ENCODE measurements around the gene RTF2. TPM values are rescaled to one million over a fixed set of nuclear protein-coding genes. Genes with fewer than 3 reads are reported as not detected.

RTF2 gene
- total and polyA plus RNA-seq, 4 experiments from 2014 or later = 66.0 to 129 (median 94.9) TPM

DNA sequence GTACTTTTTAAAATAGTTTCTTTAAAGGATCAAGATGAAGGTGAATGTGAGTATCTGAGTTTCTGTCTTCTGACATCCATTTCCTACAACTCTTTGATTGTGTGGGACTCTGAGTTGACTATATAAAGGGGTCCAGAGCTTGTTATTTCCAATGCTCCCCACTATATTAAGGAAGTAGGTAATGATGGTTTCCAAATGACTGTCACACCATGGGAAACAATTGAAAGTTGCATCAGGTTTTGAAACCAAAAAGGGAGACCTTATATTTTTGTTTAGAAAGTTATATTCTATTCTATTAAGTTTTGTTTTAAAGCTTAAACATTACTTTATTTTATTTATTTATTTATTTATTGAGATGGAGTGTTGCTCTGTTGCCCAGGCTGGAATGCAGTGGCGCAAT lies 45.2 kb upstream of the RTF2 start:
- intact Hi-C loops (cut with micrococcal nuclease) = loop anchor here (2.0 kb wide), 1 partner anchor 18 kb away; no protein-coding TSS in a partner anchor
- peak overlapping the region in 3 of 8 donors; percentile 13 to 50 (median 14) for H3K4me3 Mint-ChIP-seq
- Histone ChIP-seq H3K36me3 (ENCODE audit: insufficient read depth, low read length) (no peaks in the 10 kb centered on the region), H3K27me3 (ENCODE audit: insufficient read depth, low read length) (no peaks in the 10 kb centered on the region), H3K4me1 (ENCODE audit: insufficient read depth, low read length) (peaks cover 66% of the 10 kb centered on the region), H3K4me3 (ENCODE audit: low read length in 2 of 2) (no peak overlapping the region), H3K27ac (ENCODE audit: low read depth, low read length) (no peak overlapping the region), H3K9me3 (ENCODE audit: control insufficient read depth in 1 of 2, low read length in 2 of 2) (no peaks in the 10 kb centered on the region)
- ChIA-PET CTCF (ENCODE audit: partially characterized antibody) (interaction anchor here (1.4 to 4.6 kb wide), 5 partner anchors 10 to 28 kb away, joined by 4 to 29 read pairs (median 10); partner anchors contain the start of gene CASS4), POLR2A (ENCODE audit: partially characterized antibody) (interaction anchor here (0.6 to 3.4 kb wide), 5 partner anchors 9 to 64 kb away, joined by 3 to 27 read pairs (median 4); partner anchors contain the start of genes CASS4 and FAM210B)
- H3K4me1 Mint-ChIP-seq = peaks cover 37 to 81% (median 58%) of the 10 kb centered on the region in 4 donors
- no peaks in the 10 kb centered on the region for H3K9me3 Mint-ChIP-seq
- no peaks in the 10 kb centered on the region for H3K27me3 Mint-ChIP-seq
- peak overlapping the region in 4 of 7 donors; percentile 85 to 97 (median 92) for H3K27ac Mint-ChIP-seq
- no peak for DNase-seq
- H3K36me3 Mint-ChIP-seq = peaks cover 4 to 5% of the 10 kb centered on the region in 2 donors

DNA sequence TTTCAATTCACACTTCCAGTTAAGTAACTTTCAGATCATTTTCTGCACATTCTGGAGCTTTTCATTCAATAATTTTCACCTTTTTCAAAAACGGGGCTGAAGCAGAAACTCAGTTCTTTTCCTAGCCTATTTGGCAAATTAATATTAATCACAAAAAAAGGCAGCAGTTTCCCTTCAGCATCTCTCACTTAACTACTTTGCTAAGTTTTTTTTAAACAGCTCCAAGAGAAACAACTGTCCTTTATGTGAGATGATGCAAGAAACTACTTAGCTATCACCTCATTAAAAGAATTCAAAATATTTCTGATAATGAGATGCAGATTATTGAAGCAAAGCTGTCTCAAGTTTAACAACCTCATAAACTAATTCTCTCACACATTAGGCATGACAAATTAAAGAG lies 44.5 kb upstream of the RTF2 start:
- Mint-ChIP-seq H3K9me3 (no peaks in the 10 kb centered on the region), H3K4me1 (peaks cover 37 to 81% (median 58%) of the 10 kb centered on the region in 4 donors), H3K4me3 (no peak overlapping the region), H3K27ac (no peak overlapping the region), H3K36me3 (peaks cover 4 to 5% of the 10 kb centered on the region in 2 donors), H3K27me3 (no peaks in the 10 kb centered on the region)
- POLR2A ChIA-PET (ENCODE audit: partially characterized antibody) = interaction anchor here (1.1 to 3.4 kb wide), 4 partner anchors 10 to 32 kb away, joined by 3 to 12 read pairs (median 5); partner anchors contain the start of gene CASS4
- CTCF ChIA-PET (ENCODE audit: partially characterized antibody) = interaction anchor here (1.4 to 4.6 kb wide), 2 partner anchors 16 to 26 kb away, joined by 4 to 15 read pairs; no protein-coding TSS in a partner anchor
- DNase-seq = no peak
- Histone ChIP-seq H3K27ac (ENCODE audit: low read depth, low read length) (no peak overlapping the region), H3K4me3 (ENCODE audit: low read length in 2 of 2) (no peak overlapping the region), H3K36me3 (ENCODE audit: insufficient read depth, low read length) (no peaks in the 10 kb centered on the region), H3K27me3 (ENCODE audit: insufficient read depth, low read length) (no peaks in the 10 kb centered on the region), H3K9me3 (ENCODE audit: control insufficient read depth in 1 of 2, low read length in 2 of 2) (no peaks in the 10 kb centered on the region), H3K4me1 (ENCODE audit: insufficient read depth, low read length) (peaks cover 66% of the 10 kb centered on the region)
- intact Hi-C loops (cut with micrococcal nuclease) = loop anchor here (2.0 kb wide), 1 partner anchor 17 kb away; no protein-coding TSS in a partner anchor

DNA sequence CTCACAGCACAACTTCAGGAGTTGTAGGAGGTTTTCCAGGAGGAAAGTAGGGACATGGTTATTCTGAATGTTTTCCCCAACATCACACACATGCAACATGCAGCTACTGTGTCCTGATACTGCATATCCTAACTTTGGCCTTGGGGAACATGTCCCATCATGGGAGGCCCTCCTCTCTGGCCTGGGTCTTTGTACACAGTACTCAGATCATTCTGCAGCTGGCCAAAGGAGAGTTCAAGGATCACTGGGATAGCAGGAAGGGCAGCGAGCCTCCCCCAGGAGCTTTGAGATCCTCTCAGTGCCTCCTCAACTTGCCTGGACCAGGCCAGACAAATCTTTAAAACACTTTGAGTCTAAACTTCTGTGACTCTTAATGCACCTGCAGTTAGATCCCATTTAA lies 43.5 kb upstream of the RTF2 start:
- DNase-seq = no peak
- intact Hi-C loops (cut with micrococcal nuclease) = no loop called here
- ChIA-PET CTCF (ENCODE audit: partially characterized antibody) (no interaction called here), POLR2A (ENCODE audit: partially characterized antibody) (interaction anchor here (1.1 to 3.4 kb wide), 5 partner anchors 9 to 31 kb away, joined by 3 to 12 read pairs (median 4); partner anchors contain the start of gene CASS4)
- Histone ChIP-seq H3K36me3 (ENCODE audit: insufficient read depth, low read length) (no peaks in the 10 kb centered on the region), H3K4me3 (ENCODE audit: low read length in 2 of 2) (no peak overlapping the region), H3K9me3 (ENCODE audit: control insufficient read depth in 1 of 2, low read length in 2 of 2) (no peaks in the 10 kb centered on the region), H3K4me1 (ENCODE audit: insufficient read depth, low read length) (peaks cover 66% of the 10 kb centered on the region), H3K27me3 (ENCODE audit: insufficient read depth, low read length) (no peaks in the 10 kb centered on the region), H3K27ac (ENCODE audit: low read depth, low read length) (no peak overlapping the region)
- Mint-ChIP-seq H3K9me3 (no peaks in the 10 kb centered on the region), H3K4me1 (peaks cover 44 to 85% (median 64%) of the 10 kb centered on the region in 4 donors), H3K4me3 (no peak overlapping the region), H3K27ac (peak overlapping the region in 3 of 7 donors; percentile 56 to 80 (median 77)), H3K36me3 (peaks cover 6 to 10% of the 10 kb centered on the region in 2 donors), H3K27me3 (no peaks in the 10 kb centered on the region)

DNA sequence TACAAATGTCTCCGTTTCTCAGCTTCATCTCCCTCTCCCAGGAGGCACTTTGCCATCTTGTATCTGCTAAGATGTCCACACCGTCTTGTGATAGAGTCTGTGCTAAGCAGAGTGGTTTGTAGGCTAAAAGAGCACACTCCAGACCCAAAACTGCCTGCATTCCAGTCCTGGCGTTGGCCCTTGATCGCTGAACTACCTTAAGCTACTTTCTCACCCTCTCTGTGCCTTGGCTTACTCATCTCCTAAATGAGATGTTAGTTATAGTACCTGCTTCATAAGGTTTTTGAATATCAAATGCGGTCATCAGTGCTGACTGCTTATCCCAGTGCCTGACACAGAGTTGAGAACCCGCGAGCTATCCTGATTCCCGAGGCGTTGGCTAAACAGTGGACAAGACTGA lies 42.4 kb upstream of the RTF2 start:
- POLR2A ChIA-PET (ENCODE audit: partially characterized antibody) = interaction anchor here (0.9 to 7.2 kb wide), 5 partner anchors 8 to 33 kb away, joined by 3 to 36 read pairs (median 4); partner anchors contain the start of genes AURKA and CSTF1
- DNase-seq = no peak
- intact Hi-C loops (cut with micrococcal nuclease) = no loop called here
- Mint-ChIP-seq H3K4me1 (peaks cover 47 to 85% (median 65%) of the 10 kb centered on the region in 4 donors), H3K27me3 (no peaks in the 10 kb centered on the region), H3K27ac (peak overlapping the region in 4 of 7 donors; percentile 34 to 77 (median 71)), H3K9me3 (peaks cover 0 to 3% (median 0%) of the 10 kb centered on the region in 8 donors), H3K36me3 (peaks cover 6 to 10% of the 10 kb centered on the region in 2 donors), H3K4me3 (no peak overlapping the region)
- H3K27ac ChIP-seq (ENCODE audit: low read depth, low read length) = no peak overlapping the region
- no peaks in the 10 kb centered on the region for H3K36me3 ChIP-seq (ENCODE audit: insufficient read depth, low read length)
- H3K4me1 ChIP-seq (ENCODE audit: insufficient read depth, low read length) = peaks cover 64% of the 10 kb centered on the region
- no peaks in the 10 kb centered on the region for H3K27me3 ChIP-seq (ENCODE audit: insufficient read depth, low read length)
- CTCF ChIA-PET (ENCODE audit: partially characterized antibody) = no interaction called here
- H3K4me3 ChIP-seq (ENCODE audit: low read length in 2 of 2) = no peak overlapping the region
- H3K9me3 ChIP-seq (ENCODE audit: control insufficient read depth in 1 of 2, low read length in 2 of 2) = no peaks in the 10 kb centered on the region

DNA sequence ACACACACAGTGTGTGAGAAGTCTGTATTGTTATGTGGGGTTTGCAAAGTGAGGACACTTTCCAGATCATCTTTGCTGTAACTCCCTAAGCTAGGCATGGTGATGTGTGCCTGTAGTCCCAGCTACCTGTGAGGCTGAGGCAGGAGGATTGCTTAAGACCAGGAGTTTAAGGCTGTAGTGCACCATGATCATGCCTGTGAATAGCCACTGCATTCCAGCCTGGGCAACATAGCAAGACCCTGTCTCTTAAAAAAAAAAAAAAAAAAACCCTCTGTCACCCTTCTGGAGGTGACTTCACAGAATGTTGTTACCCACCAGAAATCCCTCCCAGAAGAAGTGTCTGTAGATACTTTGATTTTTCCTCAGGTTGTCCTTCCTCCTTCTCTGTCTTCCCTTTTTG lies 41.5 kb upstream of the RTF2 start:
- DNase-seq = no peak
- intact Hi-C loops (cut with micrococcal nuclease) = no loop called here
- no peaks in the 10 kb centered on the region for H3K36me3 ChIP-seq (ENCODE audit: insufficient read depth, low read length)
- peaks cover 55% of the 10 kb centered on the region for H3K4me1 ChIP-seq (ENCODE audit: insufficient read depth, low read length)
- no peaks in the 10 kb centered on the region for H3K9me3 ChIP-seq (ENCODE audit: control insufficient read depth in 1 of 2, low read length in 2 of 2)
- peak overlapping the region in 3 of 7 donors; percentile 17 to 54 (median 36) for H3K27ac Mint-ChIP-seq
- H3K4me3 Mint-ChIP-seq = peak overlapping the region in 1 of 8 donors; percentile 44
- no peaks in the 10 kb centered on the region for H3K27me3 Mint-ChIP-seq
- H3K4me3 ChIP-seq (ENCODE audit: low read length in 2 of 2) = no peak overlapping the region
- H3K9me3 Mint-ChIP-seq = peaks cover 0 to 3% (median 0%) of the 10 kb centered on the region in 8 donors
- peaks cover 41 to 82% (median 62%) of the 10 kb centered on the region in 4 donors for H3K4me1 Mint-ChIP-seq
- POLR2A ChIA-PET (ENCODE audit: partially characterized antibody) = interaction anchor here (1.6 to 7.2 kb wide), 2 partner anchors 8 to 34 kb away, joined by 6 to 36 read pairs; partner anchors contain the start of genes AURKA and CSTF1
- no peak overlapping the region for H3K27ac ChIP-seq (ENCODE audit: low read depth, low read length)
- H3K36me3 Mint-ChIP-seq = peaks cover 6 to 10% of the 10 kb centered on the region in 2 donors
- H3K27me3 ChIP-seq (ENCODE audit: insufficient read depth, low read length) = no peaks in the 10 kb centered on the region
- CTCF ChIA-PET (ENCODE audit: partially characterized antibody) = no interaction called here

DNA sequence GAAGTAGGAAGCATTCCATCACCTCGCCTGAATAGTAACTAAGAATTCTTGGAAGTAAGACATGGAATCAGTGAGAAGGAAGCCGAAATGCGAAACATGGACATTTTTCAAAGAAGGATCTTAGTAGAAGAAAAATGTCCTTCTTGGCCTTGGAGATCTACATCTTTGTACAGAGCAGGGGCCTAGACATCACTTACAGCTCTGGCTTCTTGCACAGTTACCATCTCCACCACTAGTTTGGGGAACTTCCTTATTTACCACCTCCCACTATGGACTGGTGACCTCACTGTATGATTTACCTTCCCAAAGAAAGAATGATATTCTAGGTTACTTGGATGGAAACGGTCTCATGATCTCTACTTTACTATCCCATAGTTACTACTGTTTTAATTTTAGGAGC lies 40.6 kb upstream of the RTF2 start:
- Histone ChIP-seq H3K27me3 (ENCODE audit: insufficient read depth, low read length) (no peaks in the 10 kb centered on the region), H3K36me3 (ENCODE audit: insufficient read depth, low read length) (no peaks in the 10 kb centered on the region), H3K9me3 (ENCODE audit: control insufficient read depth in 1 of 2, low read length in 2 of 2) (no peaks in the 10 kb centered on the region), H3K4me3 (ENCODE audit: low read length in 2 of 2) (no peak overlapping the region), H3K27ac (ENCODE audit: low read depth, low read length) (no peak overlapping the region), H3K4me1 (ENCODE audit: insufficient read depth, low read length) (peaks cover 50% of the 10 kb centered on the region)
- Mint-ChIP-seq H3K9me3 (peaks cover 0 to 3% (median 0%) of the 10 kb centered on the region in 8 donors), H3K27me3 (no peaks in the 10 kb centered on the region), H3K4me1 (peaks cover 37 to 79% (median 57%) of the 10 kb centered on the region in 4 donors), H3K4me3 (peak overlapping the region; percentile 46 to 98 (median 72)), H3K36me3 (peaks cover 6 to 10% of the 10 kb centered on the region in 2 donors), H3K27ac (peak overlapping the region; percentile 7 to 98 (median 48))
- CTCF ChIA-PET (ENCODE audit: partially characterized antibody) = interaction anchor here (0.8 to 2.5 kb wide), 3 partner anchors 9 to 29 kb away, joined by 3 to 7 read pairs (median 6); no protein-coding TSS in a partner anchor
- intact Hi-C loops (cut with micrococcal nuclease) = no loop called here
- POLR2A ChIA-PET (ENCODE audit: partially characterized antibody) = interaction anchor here (3.9 to 7.2 kb wide), 2 partner anchors 9 to 15 kb away, joined by 23 to 36 read pairs; partner anchors contain the start of gene CASS4
- no peak for DNase-seq

DNA sequence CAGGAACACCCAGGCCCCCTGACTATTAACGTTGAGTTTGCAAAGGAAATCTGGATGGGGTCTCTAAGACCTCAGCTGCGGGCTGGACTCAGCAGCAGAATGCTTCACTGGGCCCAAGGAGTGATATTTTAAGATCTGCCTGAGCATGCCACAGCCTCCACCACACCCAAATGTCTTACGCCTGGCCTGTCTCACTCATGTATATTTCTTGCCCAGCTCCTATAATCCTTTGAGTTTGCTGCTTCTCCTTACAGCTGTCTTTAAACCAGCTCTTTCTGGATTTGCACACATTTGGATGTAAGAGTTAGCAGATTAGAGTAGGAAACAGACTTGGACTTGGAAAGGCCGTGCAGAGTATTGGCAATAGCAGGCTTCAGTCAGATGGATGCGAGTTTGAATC lies 40.0 kb upstream of the RTF2 start:
- Mint-ChIP-seq H3K4me1 (peaks cover 41 to 80% (median 59%) of the 10 kb centered on the region in 4 donors), H3K27me3 (no peaks in the 10 kb centered on the region), H3K36me3 (peaks cover 6 to 10% of the 10 kb centered on the region in 2 donors), H3K27ac (peak overlapping the region in 6 of 7 donors; percentile 54 to 98 (median 96)), H3K9me3 (peaks cover 0 to 3% (median 0%) of the 10 kb centered on the region in 8 donors), H3K4me3 (peak overlapping the region; percentile 52 to 98 (median 90))
- ChIA-PET POLR2A (ENCODE audit: partially characterized antibody) (interaction anchor here (3.9 to 7.2 kb wide), 2 partner anchors 10 to 16 kb away, joined by 23 to 36 read pairs; partner anchors contain the start of gene CASS4), CTCF (ENCODE audit: partially characterized antibody) (interaction anchor here (0.8 to 2.5 kb wide), 3 partner anchors 10 to 30 kb away, joined by 3 to 7 read pairs (median 6); no protein-coding TSS in a partner anchor)
- Histone ChIP-seq H3K4me3 (ENCODE audit: low read length in 2 of 2) (no peak overlapping the region), H3K27ac (ENCODE audit: low read depth, low read length) (no peak overlapping the region), H3K27me3 (ENCODE audit: insufficient read depth, low read length) (no peaks in the 10 kb centered on the region), H3K9me3 (ENCODE audit: control insufficient read depth in 1 of 2, low read length in 2 of 2) (no peaks in the 10 kb centered on the region), H3K4me1 (ENCODE audit: insufficient read depth, low read length) (peaks cover 51% of the 10 kb centered on the region), H3K36me3 (ENCODE audit: insufficient read depth, low read length) (no peaks in the 10 kb centered on the region)
- intact Hi-C loops (cut with micrococcal nuclease) = no loop called here
- no peak for DNase-seq

All from CD4-positive, alpha-beta memory T cell (primary cell).